Testis (tissue), 2 donors: ENCODE data around the gene ANP32B.

ENCODE experiments used
- CTCF ChIP-seq, 3 experiments: fragments of 450-650 bp in 2 of 3; fragments of 200-600 bp in 1 of 3; sonication (generic) in 1 of 3; IDR thresholded peaks; one replicate each; pipeline ENCODE4 v1.5.1; 2016 to 2019; ENCODE audit warnings: antibody characterized with exemption in 3 of 3, mild to moderate bottlenecking in 2 of 3, moderate library complexity in 1 of 3
- POLR2A ChIP-seq: fragments of 450-650 bp; IDR thresholded peaks from one replicate; pipeline ENCODE4 v1.6.1; 2017; ENCODE audit warnings: antibody characterized with exemption, mild to moderate bottlenecking, moderate library complexity

- TF ChIP-seq POLR2A, result no peak
- TF ChIP-seq CTCF (IDR thresholded peaks at IDR 0.05), result no peak
Observed at GRCh38 chr9:97936998-97937397, 46.1 kb upstream of the ANP32B start.
